ENCODE results near the gene PRRT2.
"Not testable (repeated sequence)": the region's sequence is repeated elsewhere in the genome, so short reads cannot be mapped to it uniquely, and the experiment has no call there.

The PRRT2 gene

DNA sequence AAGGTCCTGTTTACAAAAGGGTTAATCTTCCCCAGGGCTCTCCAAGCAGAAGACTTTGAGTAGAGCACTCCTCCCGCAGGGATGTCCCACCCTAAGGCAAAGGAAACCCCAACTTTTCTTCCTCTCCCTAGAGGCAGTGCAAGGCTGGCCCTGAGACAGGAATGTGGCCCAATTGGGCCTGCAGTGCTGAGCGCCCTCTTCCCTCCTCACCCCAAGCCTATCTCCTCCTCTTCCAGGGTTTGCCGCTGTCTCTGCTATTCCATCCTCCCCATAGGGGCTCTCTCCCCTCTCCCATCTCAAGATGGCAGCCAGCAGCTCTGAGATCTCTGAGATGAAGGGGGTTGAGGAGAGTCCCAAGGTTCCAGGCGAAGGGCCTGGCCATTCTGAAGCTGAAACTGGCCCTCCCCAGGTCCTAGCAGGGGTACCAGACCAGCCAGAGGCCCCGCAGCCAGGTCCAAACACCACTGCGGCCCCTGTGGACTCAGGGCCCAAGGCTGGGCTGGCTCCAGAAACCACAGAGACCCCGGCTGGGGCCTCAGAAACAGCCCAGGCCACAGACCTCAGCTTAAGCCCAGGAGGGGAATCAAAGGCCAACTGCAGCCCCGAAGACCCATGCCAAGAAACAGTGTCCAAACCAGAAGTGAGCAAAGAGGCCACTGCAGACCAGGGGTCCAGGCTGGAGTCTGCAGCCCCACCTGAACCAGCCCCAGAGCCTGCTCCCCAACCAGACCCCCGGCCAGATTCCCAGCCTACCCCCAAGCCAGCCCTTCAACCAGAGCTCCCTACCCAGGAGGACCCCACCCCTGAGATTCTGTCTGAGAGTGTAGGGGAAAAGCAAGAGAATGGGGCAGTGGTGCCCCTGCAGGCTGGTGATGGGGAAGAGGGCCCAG lies 1.0 kb downstream of the PRRT2 start:
- DNase-seq = no peak

DNA sequence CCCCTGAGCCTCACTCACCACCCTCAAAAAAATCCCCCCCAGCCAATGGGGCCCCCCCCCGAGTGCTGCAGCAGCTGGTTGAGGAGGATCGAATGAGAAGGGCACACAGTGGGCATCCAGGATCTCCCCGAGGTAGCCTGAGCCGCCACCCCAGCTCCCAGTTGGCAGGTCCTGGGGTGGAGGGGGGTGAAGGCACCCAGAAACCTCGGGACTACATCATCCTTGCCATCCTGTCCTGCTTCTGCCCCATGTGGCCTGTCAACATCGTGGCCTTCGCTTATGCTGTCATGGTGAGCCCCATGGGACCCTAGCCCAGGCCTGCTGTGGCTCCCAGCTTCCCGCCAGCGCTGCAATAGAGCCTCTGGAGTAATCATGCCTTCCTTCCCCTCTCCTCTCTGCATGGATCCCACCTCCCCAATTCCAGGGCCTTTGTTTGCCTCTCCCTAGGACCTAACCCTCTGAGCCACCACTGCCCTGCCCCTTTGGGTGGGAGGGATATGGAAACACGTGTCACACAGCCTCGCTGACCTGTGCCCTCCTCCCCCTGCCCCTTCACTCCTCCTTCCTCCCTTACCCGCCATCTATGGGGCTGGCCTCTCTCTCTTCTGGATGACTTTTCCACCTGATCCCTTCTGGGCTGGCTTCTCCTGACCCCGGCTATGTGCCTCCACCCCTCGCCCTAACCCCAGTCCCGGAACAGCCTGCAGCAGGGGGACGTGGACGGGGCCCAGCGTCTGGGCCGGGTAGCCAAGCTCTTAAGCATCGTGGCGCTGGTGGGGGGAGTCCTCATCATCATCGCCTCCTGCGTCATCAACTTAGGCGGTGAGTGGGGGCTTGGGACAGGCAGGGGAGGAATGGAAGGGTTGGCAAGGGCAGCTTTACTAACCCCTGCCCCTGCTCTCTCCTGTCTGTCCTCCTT lies 1.9 kb downstream of the PRRT2 start:
- no peak for DNase-seq

DNA sequence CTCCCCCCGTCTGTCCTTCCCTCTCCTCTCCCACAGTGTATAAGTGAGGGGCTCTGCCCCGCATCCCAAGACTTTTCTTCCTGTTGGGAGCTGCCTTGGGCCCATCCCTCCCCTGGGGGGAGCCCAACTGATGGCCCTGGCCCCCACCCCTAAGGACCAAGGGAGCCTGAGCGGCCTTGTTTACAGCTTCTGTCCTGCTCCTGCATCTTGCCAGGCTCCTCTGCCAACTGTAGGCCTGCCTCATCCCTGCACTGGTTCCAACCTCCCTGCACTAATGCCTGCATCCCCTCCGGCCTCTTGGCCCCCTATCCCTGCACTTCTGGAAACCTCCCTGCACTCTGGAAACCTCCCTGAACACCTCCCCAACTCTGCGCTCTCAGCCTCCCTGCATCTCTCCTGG lies 2.6 kb downstream of the PRRT2 start:
- no peak for DNase-seq

DNA sequence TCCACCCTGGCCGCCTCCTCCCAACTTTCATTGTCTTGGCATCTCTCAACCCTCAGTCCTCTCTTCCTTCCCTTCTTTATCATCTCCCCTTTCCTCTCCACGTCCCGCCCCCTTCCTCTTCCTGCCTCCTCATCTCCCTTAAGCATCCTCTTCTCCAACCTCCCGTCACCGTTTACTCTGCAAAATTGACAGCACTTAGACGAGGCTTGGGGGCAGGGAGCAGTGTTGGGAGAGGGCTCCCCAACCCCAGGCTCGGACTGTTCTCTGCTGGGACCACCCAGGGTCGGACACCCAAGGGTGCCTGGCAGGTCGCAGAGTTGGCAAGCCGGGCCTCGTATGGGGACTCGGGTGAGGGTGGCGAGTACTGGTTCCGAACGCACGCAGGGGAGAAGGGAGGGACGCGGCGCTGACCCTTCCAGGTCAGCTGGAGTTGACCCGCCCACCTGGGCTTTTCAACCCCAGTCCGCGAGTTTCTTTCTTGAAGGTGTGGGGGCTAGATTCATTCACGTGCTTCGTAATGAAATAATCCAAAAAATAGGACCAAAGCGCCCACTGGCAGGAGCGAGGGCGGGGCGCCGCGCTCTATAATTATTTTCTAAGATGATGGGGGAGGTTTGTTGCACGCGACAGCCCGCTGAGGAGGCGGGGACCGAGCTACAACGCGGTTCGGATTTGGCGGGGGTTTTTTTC lies 3.2 kb downstream of the PRRT2 start:
- no peak for DNase-seq

DNA sequence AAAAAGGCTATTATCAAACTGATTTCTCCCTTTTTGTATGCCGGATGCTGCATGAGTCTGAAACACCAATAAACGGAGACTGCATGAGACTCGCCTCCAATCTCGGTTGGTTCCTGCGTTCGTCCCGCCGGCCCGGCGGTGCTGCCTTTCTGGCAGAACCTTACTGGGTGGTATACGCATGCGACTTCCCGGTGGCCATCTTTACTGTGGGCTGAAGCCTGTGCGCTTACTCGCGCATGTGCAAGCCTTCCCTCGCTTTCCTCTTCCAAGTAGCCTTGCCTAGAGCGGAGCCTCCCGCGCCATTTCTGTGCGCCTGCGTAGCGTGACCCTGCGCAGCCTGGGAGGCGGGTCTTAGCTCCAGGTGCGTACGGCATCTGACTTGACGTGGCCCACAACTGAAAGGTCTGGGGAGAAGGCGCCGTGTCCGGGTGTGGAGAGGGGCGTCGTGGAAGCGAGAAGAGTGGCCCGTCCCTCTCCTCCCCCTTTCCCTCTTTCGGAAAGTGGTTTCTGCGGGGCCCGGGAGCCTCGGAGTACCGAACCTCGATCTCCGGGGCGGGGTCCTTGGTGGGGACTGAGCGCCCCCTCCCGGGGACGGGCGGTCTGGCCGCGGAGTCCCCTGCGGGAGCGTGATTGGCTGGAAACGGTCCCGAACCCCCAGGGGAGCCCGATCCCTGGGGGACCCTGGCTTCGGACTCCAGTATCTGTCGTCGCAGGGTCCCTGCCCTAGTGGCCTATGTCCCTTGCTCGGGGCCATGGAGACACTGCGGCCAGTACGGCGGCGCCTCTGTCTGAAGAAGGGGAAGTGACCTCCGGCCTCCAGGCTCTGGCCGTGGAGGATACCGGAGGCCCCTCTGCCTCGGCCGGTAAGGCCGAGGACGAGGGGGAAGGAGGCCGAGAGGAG lies 4.0 kb downstream of the PRRT2 start, which contains the start of gene PAGR1:
PAGR1 (plus strand) TSS at position 360 of the 901 bp plus-strand sequence; CDS start at position 734, 374 bp downstream.
- DNase-seq = peak; percentile 97 to 100 (median 98)

DNA sequence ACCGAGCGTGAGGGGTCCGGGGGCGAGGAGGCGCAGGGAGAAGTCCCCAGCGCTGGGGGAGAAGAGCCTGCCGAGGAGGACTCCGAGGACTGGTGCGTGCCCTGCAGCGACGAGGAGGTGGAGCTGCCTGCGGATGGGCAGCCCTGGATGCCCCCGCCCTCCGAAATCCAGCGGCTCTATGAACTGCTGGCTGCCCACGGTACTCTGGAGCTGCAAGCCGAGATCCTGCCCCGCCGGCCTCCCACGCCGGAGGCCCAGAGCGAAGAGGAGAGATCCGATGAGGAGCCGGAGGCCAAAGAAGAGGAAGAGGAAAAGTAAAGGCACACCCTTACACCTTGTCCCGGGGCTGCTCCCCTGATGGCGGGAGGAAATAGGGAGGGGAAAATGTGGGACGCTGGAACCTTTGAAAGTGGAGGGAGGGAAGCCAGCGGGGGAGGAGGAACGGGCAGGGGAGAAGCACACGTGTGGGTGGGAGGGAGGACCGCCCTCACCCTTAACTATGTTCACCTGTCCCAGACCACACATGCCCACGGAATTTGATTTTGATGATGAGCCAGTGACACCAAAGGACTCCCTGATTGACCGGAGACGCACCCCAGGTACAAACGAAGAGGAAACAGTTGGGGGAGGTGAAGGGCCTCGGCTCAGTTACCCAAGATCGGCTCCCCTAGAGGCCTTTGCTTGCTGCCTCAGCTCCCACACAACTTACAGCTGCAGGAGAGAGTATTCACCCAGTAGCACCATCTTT lies 4.9 kb downstream of the PRRT2 start:
- DNase-seq = peak in 4 of 5 donors; percentile 29 to 79 (median 38)

- no peak for DNase-seq
These were observed 6.1 kb downstream of the PRRT2 start for GRCh38 chr16:29818082-29818481.

- DNase-seq = no peak
These were observed 7.5 kb downstream of the PRRT2 start for GRCh38 chr16:29819506-29819905.

- peak in 2 of 5 donors; percentile 25 to 62 for DNase-seq
These were observed 8.3 kb downstream of the PRRT2 start, which contains the start of gene MVP for GRCh38 chr16:29820271-29820701. TSS of gene MVP (plus strand) at chr16:29820462. CDS start at chr16:29830550, 10,088 bp downstream.

GRCh38 chr16:29820730-29821642 lies 9.0 kb downstream of the PRRT2 start:
- peak in 4 of 5 donors; percentile 31 to 52 (median 40) for DNase-seq

DNA sequence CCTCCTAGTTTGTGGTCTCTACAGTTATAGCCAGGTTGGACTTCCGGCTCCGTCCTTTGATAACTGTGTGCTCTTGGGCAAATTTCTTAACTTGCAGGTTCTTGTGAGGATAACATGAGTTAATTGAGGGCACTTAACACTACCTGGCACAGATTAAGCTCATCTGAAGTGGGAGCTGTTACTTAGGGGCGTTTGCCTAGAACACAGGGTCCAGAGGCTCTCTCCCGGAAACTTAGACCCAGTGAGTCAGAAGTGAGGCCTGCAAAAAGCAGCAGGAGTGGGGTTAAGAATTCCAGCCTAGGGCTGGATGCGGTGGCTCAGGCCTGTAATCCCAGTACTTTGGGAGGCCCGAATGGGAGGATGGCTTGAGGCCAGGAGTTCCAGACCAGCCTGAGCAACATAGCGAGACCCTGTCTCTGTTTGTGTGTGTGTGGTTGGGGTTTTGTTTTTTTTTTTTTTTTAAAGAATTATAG lies 9.7 kb downstream of the PRRT2 start:
- no peak for DNase-seq

DNA sequence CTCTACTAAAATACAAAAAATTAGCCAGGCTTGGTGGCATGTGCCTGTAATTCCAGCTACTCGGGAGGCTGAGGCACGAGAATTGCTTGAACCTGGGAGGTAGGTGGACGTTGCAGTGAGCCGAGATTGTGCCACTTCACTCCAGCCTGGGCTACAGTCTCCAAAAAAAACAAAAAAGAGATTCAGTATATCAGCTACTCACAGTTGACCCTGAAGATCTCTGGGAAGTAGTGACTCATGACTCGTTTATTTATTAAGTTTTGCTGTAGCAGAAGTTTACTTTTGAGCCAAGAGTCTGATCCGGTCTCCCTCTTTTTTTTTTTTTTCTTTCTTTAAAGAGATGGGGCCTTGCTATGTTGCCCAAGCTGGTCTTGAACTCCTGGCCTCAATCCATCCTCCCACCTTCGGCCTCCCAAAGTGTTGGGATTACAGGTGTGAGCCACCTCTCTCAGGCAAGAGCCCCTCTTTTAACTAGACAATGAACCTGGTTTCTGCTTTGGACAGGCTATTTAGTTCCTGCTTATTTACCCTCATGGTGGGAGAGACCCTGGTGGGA lies 12.7 kb downstream of the PRRT2 start:
- no peak for DNase-seq

DNA sequence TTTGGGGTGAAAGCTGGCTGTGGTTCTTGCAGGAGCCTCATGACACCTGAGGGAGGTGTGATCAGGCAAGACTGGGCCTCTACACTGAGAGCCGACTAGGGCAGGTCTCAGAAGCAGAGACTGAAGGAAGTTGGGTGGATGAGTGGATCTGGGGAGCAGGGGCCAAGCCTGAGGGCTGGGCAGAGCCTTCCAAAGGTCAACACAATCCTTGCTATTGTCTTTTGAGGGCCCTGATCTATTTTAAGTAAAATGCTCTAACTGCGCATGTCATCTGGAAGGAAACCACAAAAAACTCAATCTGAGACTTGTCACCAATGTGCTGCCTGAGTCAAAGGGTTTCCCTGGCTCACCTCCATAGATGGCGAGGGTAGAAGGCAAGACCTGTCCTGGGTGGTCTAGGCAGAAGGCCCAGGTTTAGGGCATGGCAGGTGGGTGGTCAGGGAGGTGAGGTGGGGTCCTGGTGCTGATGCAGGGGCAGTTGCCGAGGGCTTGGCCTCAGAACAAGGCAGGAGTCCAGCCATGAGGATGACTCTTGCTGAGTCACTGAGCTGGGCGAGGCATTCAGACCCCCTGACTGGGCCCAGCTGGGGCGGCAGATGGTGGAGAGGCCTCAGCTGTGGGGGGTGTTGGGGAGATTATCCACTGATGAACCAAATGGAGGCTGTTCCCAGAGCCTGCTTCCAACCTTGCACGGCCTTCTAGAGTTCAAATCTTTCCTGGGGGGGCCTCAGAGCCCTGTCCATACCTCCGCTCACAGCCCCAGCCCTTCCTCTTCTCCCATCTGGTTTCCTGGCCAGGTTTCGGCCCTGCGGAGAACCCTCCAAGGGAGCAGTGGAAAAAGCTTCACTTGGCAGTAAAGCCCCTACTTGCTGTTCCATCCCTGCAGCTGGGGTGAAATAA lies 13.4 kb downstream of the PRRT2 start:
- DNase-seq = peak in 1 of 5 donors; percentile 75

DNA sequence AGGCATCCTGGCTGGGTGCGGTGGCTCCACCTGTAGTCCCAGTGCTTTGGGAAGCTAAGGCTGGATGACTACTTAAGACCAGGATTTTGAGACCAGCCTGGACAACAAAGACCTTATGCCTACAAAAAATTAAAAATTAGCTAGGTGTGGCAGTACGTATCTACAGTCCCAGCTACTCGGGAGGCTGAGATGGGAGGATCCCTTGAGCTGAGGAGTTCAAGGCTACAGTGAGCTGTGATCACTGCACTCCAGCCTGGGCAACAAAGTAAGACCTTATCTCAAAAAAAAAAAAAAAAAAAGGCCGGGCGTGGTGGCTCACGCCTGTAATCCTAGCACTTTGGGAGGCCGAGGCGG lies 14.3 kb downstream of the PRRT2 start:
- no peak for DNase-seq

DNA sequence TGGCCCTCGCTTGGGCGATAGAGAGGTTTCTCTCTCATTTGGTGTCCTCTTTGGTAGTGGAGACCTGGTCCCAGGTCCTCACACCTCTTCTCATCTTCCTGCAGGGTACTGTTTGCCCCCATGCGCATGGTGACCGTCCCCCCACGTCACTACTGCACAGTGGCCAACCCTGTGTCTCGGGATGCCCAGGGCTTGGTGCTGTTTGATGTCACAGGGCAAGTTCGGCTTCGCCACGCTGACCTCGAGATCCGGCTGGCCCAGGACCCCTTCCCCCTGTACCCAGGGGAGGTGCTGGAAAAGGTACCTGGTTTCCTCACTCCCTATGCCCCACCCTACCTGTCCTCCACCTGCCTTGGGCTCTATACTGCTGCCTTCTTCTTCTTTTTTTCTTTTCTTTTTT lies 18.8 kb downstream of the PRRT2 start:
- no peak for DNase-seq

DNA sequence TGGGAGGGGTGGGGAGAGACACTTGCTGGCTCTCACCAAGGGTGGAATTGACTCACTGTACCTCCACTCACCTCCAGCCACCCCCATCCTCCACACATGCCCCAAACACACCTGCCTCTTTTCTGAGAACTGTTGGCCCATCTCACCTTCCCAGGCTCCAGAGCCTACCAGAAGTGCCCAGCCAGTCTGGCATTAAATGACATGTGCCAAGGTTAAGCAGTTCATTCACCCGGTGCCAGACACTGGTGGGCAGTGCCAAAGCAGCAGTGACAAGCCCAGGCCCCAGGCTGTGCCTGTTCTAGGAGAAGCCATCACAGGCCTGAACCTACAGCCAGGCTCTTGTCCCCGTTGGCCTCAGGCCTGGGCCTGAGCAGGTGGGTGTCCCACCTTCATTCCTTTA lies 19.5 kb downstream of the PRRT2 start:
- no peak for DNase-seq

GRCh38 chr16:29833219-29833618 lies 21.2 kb downstream of the PRRT2 start:
- not testable (repeated sequence) for DNase-seq

- no peak for DNase-seq
These were observed 22.1 kb downstream of the PRRT2 start for GRCh38 chr16:29834079-29834478.
